Glutamatergic neuron (in vitro differentiated cells): Measurements from ENCODE around the gene CCDC127. TPM values are rescaled to one million over a fixed set of nuclear protein-coding genes. Genes with fewer than 3 reads are reported as not detected.

ENCODE experiments used
- DNase-seq: peaks from one replicate; pipeline ENCODE4 v3.0.0; 2022
- H3K27ac Mint-ChIP-seq: one replicate; pipeline ENCODE4 v1.8.0; 2020; ENCODE audit warnings: mild to moderate bottlenecking, mixed read lengths, inconsistent platforms; ENCODE audit not compliant: unreplicated experiment
- H3K27me3 Mint-ChIP-seq: one replicate; pipeline ENCODE4 v1.8.0; 2020; ENCODE audit warnings: mild to moderate bottlenecking, moderate library complexity, mixed read lengths, inconsistent platforms; ENCODE audit not compliant: unreplicated experiment
- H3K36me3 Mint-ChIP-seq: one replicate; pipeline ENCODE4 v1.8.0; 2020; ENCODE audit warnings: mild to moderate bottlenecking, mixed read lengths, inconsistent platforms; ENCODE audit not compliant: unreplicated experiment
- H3K4me1 Mint-ChIP-seq: one replicate; pipeline ENCODE4 v1.8.0; 2020; ENCODE audit warnings: mild to moderate bottlenecking, low read depth, mixed read lengths, inconsistent platforms; ENCODE audit not compliant: unreplicated experiment
- H3K4me3 Mint-ChIP-seq: one replicate; pipeline ENCODE4 v1.8.0; 2020; ENCODE audit warnings: mild to moderate bottlenecking, mixed read lengths, inconsistent platforms; ENCODE audit not compliant: unreplicated experiment
- H3K9me3 Mint-ChIP-seq: one replicate; pipeline ENCODE4 v1.8.0; 2020; ENCODE audit warnings: mild to moderate bottlenecking, moderate library complexity, mixed read lengths, inconsistent platforms; ENCODE audit not compliant: unreplicated experiment
- CTCF ChIP-seq: fragments of 200-600 bp; sonication (generic); IDR thresholded peaks from one replicate; pipeline ENCODE4 v1.5.0; 2021; ENCODE audit not compliant: partially characterized antibody, unreplicated experiment
- total RNA-seq: library from RNA; stranded (reverse); fragmentation: NEBNext Ultra II Directional; extraction: Animal tissue kit (Norgen Biotek cat#: 25700); gene quantifications from one replicate; pipeline ENCODE4 v1.2.1, GENCODE V29; 2021; ENCODE audit not compliant: unreplicated experiment

The CCDC127 gene
- total RNA-seq, 1 donor from 2014 or later = 11.9 TPM

DNA sequence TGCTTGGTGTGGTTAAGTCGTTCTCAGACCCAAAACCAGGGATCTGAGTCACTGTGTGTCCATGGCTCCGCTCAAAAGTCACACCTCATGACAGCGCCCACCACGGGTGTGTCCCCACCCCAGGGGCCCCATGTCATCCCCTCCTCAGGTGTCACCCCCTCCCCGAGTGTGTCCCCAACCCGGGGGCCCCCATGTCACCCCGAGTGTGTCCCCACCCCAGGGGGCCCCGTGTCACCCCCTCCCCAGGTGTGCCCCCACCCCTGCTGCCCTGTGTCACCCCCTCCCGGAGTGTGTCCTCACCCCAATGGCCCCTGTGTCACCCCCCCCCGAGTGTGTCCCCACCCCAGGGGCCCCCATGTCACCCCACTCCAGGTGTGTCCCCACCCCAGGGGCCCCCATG, 21.6 kb downstream of the CCDC127 start:
- no peaks in the 10 kb centered on the region for H3K36me3 Mint-ChIP-seq
- no peak for TF ChIP-seq CTCF
- peaks cover 6% of the 10 kb centered on the region for H3K27me3 Mint-ChIP-seq
- H3K9me3 Mint-ChIP-seq = peaks cover 10% of the 10 kb centered on the region
- H3K4me3 Mint-ChIP-seq = no peak overlapping the region
- peak; percentile 26 for DNase-seq
- H3K27ac Mint-ChIP-seq = no peak overlapping the region
- H3K4me1 Mint-ChIP-seq = peaks cover 9% of the 10 kb centered on the region

DNA sequence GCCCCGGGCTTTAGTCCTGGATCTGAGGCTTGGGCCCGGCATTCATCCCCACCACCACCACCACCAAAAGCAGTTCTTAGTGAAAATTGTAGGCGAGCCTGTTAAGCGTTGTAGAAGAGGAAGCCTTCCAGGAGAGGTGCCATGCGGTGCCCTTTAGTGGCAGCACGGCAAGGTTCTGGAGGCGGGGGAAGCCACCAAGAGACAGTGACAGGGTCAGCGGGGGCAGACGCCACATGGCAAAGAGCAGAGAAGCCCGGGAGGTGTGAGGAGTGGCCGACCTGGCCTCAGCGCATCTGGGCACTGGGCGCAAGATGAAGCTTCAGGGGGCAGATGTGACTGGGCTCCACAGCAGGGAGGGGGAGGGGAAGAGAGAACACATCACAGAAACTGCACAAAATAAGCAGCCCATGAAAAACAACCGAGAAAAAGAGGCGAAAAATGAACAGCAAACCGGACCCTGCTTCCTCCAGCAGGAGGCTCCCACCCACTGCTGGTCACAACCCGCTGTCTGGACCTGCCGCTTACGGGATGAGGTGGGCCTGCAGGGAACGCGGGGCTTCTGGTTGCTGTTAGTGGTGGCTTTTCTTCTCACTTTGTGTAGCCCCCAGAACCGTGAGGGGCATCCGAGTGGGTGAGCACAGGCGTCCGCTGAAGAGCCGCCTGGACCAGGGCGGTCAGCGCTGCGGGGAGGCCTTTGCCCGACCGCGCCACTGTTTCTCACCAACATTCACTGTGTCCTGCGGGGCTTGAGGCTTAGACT, 22.4 kb downstream of the CCDC127 start:
- no peak overlapping the region for H3K27ac Mint-ChIP-seq
- DNase-seq = peak; percentile 44
- H3K36me3 Mint-ChIP-seq = no peaks in the 10 kb centered on the region
- H3K27me3 Mint-ChIP-seq = peaks cover 4% of the 10 kb centered on the region
- H3K4me1 Mint-ChIP-seq = peaks cover 7% of the 10 kb centered on the region
- peaks cover 8% of the 10 kb centered on the region for H3K9me3 Mint-ChIP-seq
- TF ChIP-seq CTCF = no peak
- no peak overlapping the region for H3K4me3 Mint-ChIP-seq

- H3K27me3 Mint-ChIP-seq = peaks cover 6% of the 10 kb centered on the region
- H3K4me3 Mint-ChIP-seq = no peak overlapping the region
- H3K36me3 Mint-ChIP-seq = no peaks in the 10 kb centered on the region
- H3K4me1 Mint-ChIP-seq = peaks cover 13% of the 10 kb centered on the region
- peaks cover 6% of the 10 kb centered on the region for H3K9me3 Mint-ChIP-seq
- no peak overlapping the region for H3K27ac Mint-ChIP-seq
- TF ChIP-seq CTCF = no peak
- DNase-seq = peak; percentile 10
Measured at GRCh38 chr5:194603-195209, 23.2 kb downstream of the CCDC127 start.

DNA sequence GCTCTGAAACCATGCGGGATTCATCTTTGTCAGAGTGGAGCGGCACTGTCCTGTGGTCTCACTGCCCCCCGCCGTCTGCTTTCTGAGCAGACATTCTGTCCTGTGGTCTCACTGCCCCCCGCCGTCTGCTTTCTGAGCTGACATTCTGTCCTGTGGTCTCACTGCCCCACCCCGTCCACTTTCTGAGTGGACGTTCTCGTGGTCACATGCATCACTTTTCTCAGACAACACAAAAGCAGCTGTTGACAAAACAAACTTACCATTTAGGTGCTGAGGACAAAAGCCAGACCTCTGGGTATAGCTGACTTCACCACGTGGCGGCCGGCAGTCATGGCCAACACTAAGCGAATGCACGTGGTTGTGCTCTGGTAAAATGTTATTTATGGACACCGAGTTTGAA, 23.9 kb downstream of the CCDC127 start:
- Mint-ChIP-seq H3K36me3 (no peaks in the 10 kb centered on the region), H3K27me3 (peaks cover 6% of the 10 kb centered on the region), H3K9me3 (peaks cover 6% of the 10 kb centered on the region), H3K4me3 (no peak overlapping the region), H3K4me1 (peaks cover 13% of the 10 kb centered on the region), H3K27ac (no peak overlapping the region)
- no peak for TF ChIP-seq CTCF
- DNase-seq = peak; percentile 21
